ENCODE results near the gene GRIFIN. TPM values are rescaled to one million over a fixed set of nuclear protein-coding genes. Genes with fewer than 3 reads are reported as not detected.

GRIFIN gene
- total RNA-seq, 2 experiments from 2014 or later, result not detected

- Histone ChIP-seq H3K4me2 (ENCODE audit: low read length) (no peak overlapping the region), H3K4me1 (ENCODE audit: insufficient read depth, low read length, poor library complexity, severe bottlenecking) (peaks cover 31% of the 10 kb centered on the region), H3K4me3 (ENCODE audit: low read depth, low read length, poor library complexity, severe bottlenecking) (no peak overlapping the region), H2AFZ (ENCODE audit: low read length) (no peak overlapping the region), H3K27ac (ENCODE audit: low read depth, low read length, poor library complexity, severe bottlenecking) (no peak overlapping the region), H3K9me2 (ENCODE audit: insufficient read depth, low read length) (no peaks in the 10 kb centered on the region), H3K36me3 (ENCODE audit: insufficient read depth, low read length) (no peaks in the 10 kb centered on the region), H4K20me1 (ENCODE audit: insufficient read depth, low read length) (no peaks in the 10 kb centered on the region), H3K9me3 (ENCODE audit: low read length) (no peaks in the 10 kb centered on the region), H3K79me2 (ENCODE audit: insufficient read depth, low read depth, low read length) (no peaks in the 10 kb centered on the region)
- no TSS peak for BruUV-seq (replicated peaks)
- CTCF ChIA-PET (ENCODE audit: unreplicated experiment), result no interaction called here
- DNase-seq (ENCODE audit: low spot score), result no peak
- intact Hi-C loops (cut with micrococcal nuclease; ENCODE audit: unreplicated experiment), result no loop called here
- POLR2A ChIA-PET, result interaction anchor here (0.5 kb wide), 2 partner anchors 28 to 1037 kb away, joined by 3 to 5 read pairs; no protein-coding TSS in a partner anchor
- no peak for TF ChIP-seq EZH2phosphoT487 (IDR thresholded peaks at IDR 0.05; ENCODE audit: borderline replicate concordance, low read depth, low read length)
- TF ChIP-seq, protein P1, sequence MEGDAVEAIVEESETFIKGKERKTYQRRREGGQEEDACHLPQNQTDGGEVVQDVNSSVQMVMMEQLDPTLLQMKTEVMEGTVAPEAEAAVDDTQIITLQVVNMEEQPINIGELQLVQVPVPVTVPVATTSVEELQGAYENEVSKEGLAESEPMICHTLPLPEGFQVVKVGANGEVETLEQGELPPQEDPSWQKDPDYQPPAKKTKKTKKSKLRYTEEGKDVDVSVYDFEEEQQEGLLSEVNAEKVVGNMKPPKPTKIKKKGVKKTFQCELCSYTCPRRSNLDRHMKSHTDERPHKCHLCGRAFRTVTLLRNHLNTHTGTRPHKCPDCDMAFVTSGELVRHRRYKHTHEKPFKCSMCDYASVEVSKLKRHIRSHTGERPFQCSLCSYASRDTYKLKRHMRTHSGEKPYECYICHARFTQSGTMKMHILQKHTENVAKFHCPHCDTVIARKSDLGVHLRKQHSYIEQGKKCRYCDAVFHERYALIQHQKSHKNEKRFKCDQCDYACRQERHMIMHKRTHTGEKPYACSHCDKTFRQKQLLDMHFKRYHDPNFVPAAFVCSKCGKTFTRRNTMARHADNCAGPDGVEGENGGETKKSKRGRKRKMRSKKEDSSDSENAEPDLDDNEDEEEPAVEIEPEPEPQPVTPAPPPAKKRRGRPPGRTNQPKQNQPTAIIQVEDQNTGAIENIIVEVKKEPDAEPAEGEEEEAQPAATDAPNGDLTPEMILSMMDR (conservative IDR thresholded peaks at IDR 0.05; ENCODE audit: low read length), result no peak
Measured at GRCh38 chr7:2522780-2523433, 46.7 kb upstream of the GRIFIN start.

DNA sequence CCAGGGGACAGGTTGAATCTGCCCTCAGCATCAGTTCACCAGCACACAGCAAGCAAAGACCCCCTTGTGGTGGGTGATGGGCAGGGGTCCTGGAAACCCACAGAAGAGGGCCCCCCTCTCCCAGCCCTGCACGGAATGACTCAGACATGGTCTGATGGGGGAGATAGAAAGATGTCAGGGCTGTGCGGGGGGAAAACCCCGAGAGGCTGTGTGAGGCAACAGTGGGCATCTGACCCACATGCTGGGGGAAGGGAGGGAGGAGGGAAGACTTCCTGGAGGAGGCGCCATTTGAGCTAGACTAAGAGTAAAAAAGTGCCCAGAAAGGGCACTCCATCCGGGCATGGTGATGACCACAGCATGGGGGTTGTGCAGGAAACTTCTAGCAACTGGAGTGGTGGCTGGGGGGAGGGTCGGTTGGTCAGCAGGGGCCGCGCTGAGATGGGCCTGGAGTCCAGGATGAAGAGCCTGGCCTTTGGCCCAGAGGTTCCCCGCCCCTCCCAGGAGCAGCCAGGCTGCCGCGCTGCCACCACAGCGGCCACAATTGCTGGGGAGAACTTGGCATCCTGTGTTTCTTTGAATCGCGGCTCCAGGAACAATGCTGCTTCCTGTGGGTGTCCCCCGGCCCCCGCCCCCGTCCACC, 45.9 kb upstream of the GRIFIN start:
- POLR2A ChIA-PET, result interaction anchor here (0.5 kb wide), 1 partner anchor 1036 kb away, joined by 5 read pairs; no protein-coding TSS in a partner anchor
- intact Hi-C loops (cut with micrococcal nuclease; ENCODE audit: unreplicated experiment), result no loop called here
- Histone ChIP-seq H2AFZ (ENCODE audit: low read length) (no peak overlapping the region), H3K79me2 (ENCODE audit: insufficient read depth, low read depth, low read length) (no peaks in the 10 kb centered on the region), H3K4me3 (ENCODE audit: low read depth, low read length, poor library complexity, severe bottlenecking) (no peak overlapping the region), H3K4me2 (ENCODE audit: low read length) (0 out of 2 replicates have a peak overlapping the region, but pooled peaks have one; percentile 5), H3K36me3 (ENCODE audit: insufficient read depth, low read length) (no peaks in the 10 kb centered on the region), H3K4me1 (ENCODE audit: insufficient read depth, low read length, poor library complexity, severe bottlenecking) (peaks cover 32% of the 10 kb centered on the region), H3K9me3 (ENCODE audit: low read length) (no peaks in the 10 kb centered on the region), H3K9me2 (ENCODE audit: insufficient read depth, low read length) (no peaks in the 10 kb centered on the region), H3K27ac (ENCODE audit: low read depth, low read length, poor library complexity, severe bottlenecking) (no peak overlapping the region), H4K20me1 (ENCODE audit: insufficient read depth, low read length) (no peaks in the 10 kb centered on the region)
- DNase-seq (ENCODE audit: low spot score), result no peak
- BruUV-seq (replicated peaks), result no TSS peak
- no peak for TF ChIP-seq EZH2phosphoT487 (IDR thresholded peaks at IDR 0.05; ENCODE audit: borderline replicate concordance, low read depth, low read length)
- TF ChIP-seq, protein P1 (conservative IDR thresholded peaks at IDR 0.05; ENCODE audit: low read length), result no peak; the same call in 1 of the 2 replicates
- CTCF ChIA-PET (ENCODE audit: unreplicated experiment), result no interaction called here

DNA sequence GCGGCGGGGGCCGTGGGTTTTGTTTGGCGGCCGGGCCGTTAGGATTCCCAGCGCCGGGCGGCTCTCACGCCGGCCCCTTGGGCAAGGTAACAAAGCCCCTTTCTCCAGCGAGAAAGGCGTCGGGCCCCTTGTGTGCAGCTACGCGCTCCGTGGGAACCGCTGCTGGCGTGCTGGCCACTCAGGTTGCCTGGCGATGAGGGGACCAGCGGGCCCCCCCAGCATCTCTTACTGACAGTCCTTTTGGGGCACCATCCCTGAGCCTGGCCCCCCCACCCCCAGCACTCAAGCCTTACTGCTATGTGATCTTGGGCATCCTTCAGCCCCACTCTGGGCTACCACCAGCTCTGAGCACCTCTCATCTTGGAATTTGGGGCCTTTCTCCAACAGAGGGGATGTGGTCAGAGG, 45.1 kb upstream of the GRIFIN start:
- intact Hi-C loops (cut with micrococcal nuclease; ENCODE audit: unreplicated experiment), result no loop called here
- POLR2A ChIA-PET, result no interaction called here
- Histone ChIP-seq H3K36me3 (ENCODE audit: insufficient read depth, low read length) (no peaks in the 10 kb centered on the region), H3K4me2 (ENCODE audit: low read length) (no peak overlapping the region), H3K9me2 (ENCODE audit: insufficient read depth, low read length) (no peaks in the 10 kb centered on the region), H3K27ac (ENCODE audit: low read depth, low read length, poor library complexity, severe bottlenecking) (no peak overlapping the region), H3K79me2 (ENCODE audit: insufficient read depth, low read depth, low read length) (no peaks in the 10 kb centered on the region), H2AFZ (ENCODE audit: low read length) (no peak overlapping the region), H4K20me1 (ENCODE audit: insufficient read depth, low read length) (no peaks in the 10 kb centered on the region), H3K4me1 (ENCODE audit: insufficient read depth, low read length, poor library complexity, severe bottlenecking) (peaks cover 32% of the 10 kb centered on the region), H3K9me3 (ENCODE audit: low read length) (no peaks in the 10 kb centered on the region), H3K4me3 (ENCODE audit: low read depth, low read length, poor library complexity, severe bottlenecking) (no peak overlapping the region)
- CTCF ChIA-PET (ENCODE audit: unreplicated experiment), result no interaction called here
- BruUV-seq (replicated peaks), result no TSS peak
- no peak for DNase-seq (ENCODE audit: low spot score)
- TF ChIP-seq, protein P1 (conservative IDR thresholded peaks at IDR 0.05; ENCODE audit: low read length), result no peak
- no peak for TF ChIP-seq EZH2phosphoT487 (IDR thresholded peaks at IDR 0.05; ENCODE audit: borderline replicate concordance, low read depth, low read length)
